Calu3 (cell line): ENCODE results near the gene SYNPO2L. TPM values are rescaled to one million over a fixed set of nuclear protein-coding genes. Genes with fewer than 3 reads are reported as not detected.

Experiments used
- BruUV-seq: library from RNA; stranded (reverse); fragments of 400-500 nt; replicated peaks from 2 replicates; lab custom pipeline; 2021; lab: Mats Ljungman, UMichigan
- CTCF ChIA-PET: fragments of 300-600 bp; sonication (Branson Sonifier 250); formaldehyde crosslinking; loops from one replicate; lab custom pipeline; 2022; ENCODE audit warnings: antibody characterized with exemption; lab: Charles Lee
- DNase-seq: peaks from one replicate; pipeline ENCODE4 v3.0.0; 2022
- H3K27ac Mint-ChIP-seq: one replicate; pipeline ENCODE4 v1.8.0; 2022; ENCODE audit warnings: mixed read lengths; ENCODE audit not compliant: unreplicated experiment
- H3K27me3 Mint-ChIP-seq: one replicate; pipeline ENCODE4 v1.8.0; 2022; ENCODE audit warnings: mixed read lengths; ENCODE audit not compliant: unreplicated experiment
- H3K36me3 Mint-ChIP-seq: one replicate; pipeline ENCODE4 v1.8.0; 2022; ENCODE audit warnings: mild to moderate bottlenecking, moderate library complexity, mixed read lengths; ENCODE audit not compliant: insufficient read depth, unreplicated experiment
- H3K4me1 Mint-ChIP-seq: one replicate; pipeline ENCODE4 v1.8.0; 2022; ENCODE audit warnings: mild to moderate bottlenecking, low read depth, mixed read lengths; ENCODE audit not compliant: unreplicated experiment
- H3K4me3 Mint-ChIP-seq: one replicate; pipeline ENCODE4 v1.8.0; 2022; ENCODE audit warnings: mild to moderate bottlenecking, low read depth, moderate library complexity, mixed read lengths; ENCODE audit not compliant: unreplicated experiment
- H3K9me3 Mint-ChIP-seq: one replicate; pipeline ENCODE4 v1.8.0; 2022; ENCODE audit warnings: low read depth, mixed read lengths; ENCODE audit not compliant: unreplicated experiment
- CTCF ChIP-seq: fragments of 200-600 bp; IDR thresholded peaks from one replicate; pipeline ENCODE4 v1.8.0; 2022; ENCODE audit warnings: antibody characterized with exemption; ENCODE audit not compliant: unreplicated experiment
- intact Hi-C: fragments of 100-400 bp; cut with micrococcal nuclease; formaldehyde crosslinking; loops from one replicate; pipeline ENCODE4 v1.10.0; 2022; ENCODE audit not compliant: unreplicated experiment
- total RNA-seq: library from RNA; stranded (reverse); gene quantifications from 2 replicates; pipeline ENCODE4 v1.2.3, GENCODE V29; 2022

SYNPO2L gene
- total RNA-seq, 1 experiment from 2014 or later = not detected

- H3K27me3 Mint-ChIP-seq = peaks cover 78% of the 10 kb centered on the region
- H3K36me3 Mint-ChIP-seq = no peaks in the 10 kb centered on the region
- no peaks in the 10 kb centered on the region for H3K4me1 Mint-ChIP-seq
- H3K4me3 Mint-ChIP-seq = no peak overlapping the region
- CTCF ChIA-PET = no interaction called here
- BruUV-seq = no TSS peak
- intact Hi-C loops = loop anchor here (10.0 kb wide), 1 partner anchor 235 kb away; the partner anchor contains the start of gene ANXA7
- H3K27ac Mint-ChIP-seq = no peak overlapping the region
- no peaks in the 10 kb centered on the region for H3K9me3 Mint-ChIP-seq
- no peak for DNase-seq
- TF ChIP-seq CTCF = no peak
Observed at GRCh38 chr10:73649876-73650536, 5.8 kb downstream of the SYNPO2L start.

- intact Hi-C loops = no loop called here
- CTCF ChIA-PET = interaction anchor here (1.1 kb wide), 1 partner anchor 24 kb away, joined by 3 read pairs; no protein-coding TSS in a partner anchor
- no peak overlapping the region for H3K4me3 Mint-ChIP-seq
Observed at GRCh38 chr10:73648975-73649829, 6.6 kb downstream of the SYNPO2L start.

GRCh38 chr10:73647875-73648651 is 7.8 kb downstream of the SYNPO2L start:
- CTCF ChIA-PET = interaction anchor here (0.6 to 1.6 kb wide), 4 partner anchors 9 to 582 kb away, joined by 3 to 6 read pairs (median 4); no protein-coding TSS in a partner anchor
- no TSS peak for BruUV-seq
- Mint-ChIP-seq H3K4me3 (no peak overlapping the region), H3K9me3 (no peaks in the 10 kb centered on the region), H3K27me3 (peaks cover 71% of the 10 kb centered on the region), H3K4me1 (no peaks in the 10 kb centered on the region), H3K27ac (no peak overlapping the region), H3K36me3 (no peaks in the 10 kb centered on the region)
- DNase-seq = no peak
- intact Hi-C loops = no loop called here
- TF ChIP-seq CTCF = no peak

More at GRCh38 chr10:73648975-73649829, 6.6 kb downstream of the SYNPO2L start:
- Mint-ChIP-seq H3K27me3 (peaks cover 79% of the 10 kb centered on the region), H3K4me1 (no peaks in the 10 kb centered on the region), H3K9me3 (no peaks in the 10 kb centered on the region), H3K27ac (no peak overlapping the region), H3K36me3 (no peaks in the 10 kb centered on the region)
- BruUV-seq = no TSS peak
- no peak for TF ChIP-seq CTCF
- no peak for DNase-seq
